Measurements from ENCODE around the gene WRAP73. TPM values are rescaled to one million over a fixed set of nuclear protein-coding genes. Genes with fewer than 3 reads are reported as not detected.

The WRAP73 gene
- total RNA-seq, 6 experiments from 2014 or later = 5.6 to 9.1 (median 7.1) TPM

DNA sequence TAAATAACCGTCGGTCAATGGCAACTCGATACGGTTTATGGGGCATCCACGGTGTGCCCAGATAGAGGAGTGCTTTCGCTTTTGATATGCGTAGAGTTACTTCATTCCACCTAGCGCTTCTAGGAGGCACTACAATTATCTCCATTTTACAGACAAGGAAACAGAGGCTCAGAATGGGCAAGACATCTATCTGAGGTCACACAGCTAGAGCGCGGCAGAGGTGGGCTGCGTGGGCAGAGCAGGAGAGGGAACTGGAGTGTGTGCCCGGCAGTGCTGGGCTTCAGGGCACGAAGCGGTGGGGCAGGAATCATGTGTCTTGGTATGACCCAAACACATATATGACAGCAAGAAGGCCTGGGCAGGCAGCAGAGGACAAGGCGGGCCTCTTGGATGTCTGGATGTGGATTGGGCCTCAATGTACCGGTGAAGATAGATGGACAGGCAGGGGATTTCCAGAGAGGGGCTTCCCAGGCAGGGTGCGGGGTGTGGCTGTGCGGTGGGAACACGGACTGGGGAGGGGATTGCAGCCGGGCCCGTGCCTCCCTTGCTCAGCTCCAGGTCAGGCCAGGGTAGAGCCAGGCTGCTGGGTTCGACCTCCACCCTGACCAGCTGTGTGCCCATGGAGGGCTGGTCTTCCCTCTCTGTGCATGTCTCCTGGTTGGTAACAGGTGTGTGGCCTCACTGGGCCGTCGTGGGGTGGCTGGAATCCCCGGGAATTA lies 23.6 kb upstream of the WRAP73 start:
- Histone ChIP-seq H3K4me3 (no peak overlapping the region), H3K27me3 (no peaks in the 10 kb centered on the region), H3K36me3 (no peaks in the 10 kb centered on the region), H3K9me3 (no peaks in the 10 kb centered on the region), H3K4me1 (peaks cover 0 to 5% (median 2%) of the 10 kb centered on the region in 4 donors), H3K27ac (no peak overlapping the region)
- TF ChIP-seq, protein P1, sequence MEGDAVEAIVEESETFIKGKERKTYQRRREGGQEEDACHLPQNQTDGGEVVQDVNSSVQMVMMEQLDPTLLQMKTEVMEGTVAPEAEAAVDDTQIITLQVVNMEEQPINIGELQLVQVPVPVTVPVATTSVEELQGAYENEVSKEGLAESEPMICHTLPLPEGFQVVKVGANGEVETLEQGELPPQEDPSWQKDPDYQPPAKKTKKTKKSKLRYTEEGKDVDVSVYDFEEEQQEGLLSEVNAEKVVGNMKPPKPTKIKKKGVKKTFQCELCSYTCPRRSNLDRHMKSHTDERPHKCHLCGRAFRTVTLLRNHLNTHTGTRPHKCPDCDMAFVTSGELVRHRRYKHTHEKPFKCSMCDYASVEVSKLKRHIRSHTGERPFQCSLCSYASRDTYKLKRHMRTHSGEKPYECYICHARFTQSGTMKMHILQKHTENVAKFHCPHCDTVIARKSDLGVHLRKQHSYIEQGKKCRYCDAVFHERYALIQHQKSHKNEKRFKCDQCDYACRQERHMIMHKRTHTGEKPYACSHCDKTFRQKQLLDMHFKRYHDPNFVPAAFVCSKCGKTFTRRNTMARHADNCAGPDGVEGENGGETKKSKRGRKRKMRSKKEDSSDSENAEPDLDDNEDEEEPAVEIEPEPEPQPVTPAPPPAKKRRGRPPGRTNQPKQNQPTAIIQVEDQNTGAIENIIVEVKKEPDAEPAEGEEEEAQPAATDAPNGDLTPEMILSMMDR (IDR thresholded peaks at IDR 0.05) = no peak
- no peak for TF ChIP-seq POLR2A (IDR thresholded peaks at IDR 0.05)
- 83% methylated on average over 2 of the region's 25 CpGs for WGBS (ENCODE audit: insufficient coverage, low coverage, low lambda C conversion rate, missing lambda C conversion rate)
- ATAC-seq (no peak), DNase-seq (peak in 2 of 3 donors; percentile 11 to 48)
- intact Hi-C loops (cut with DNase I) = no loop called here

DNA sequence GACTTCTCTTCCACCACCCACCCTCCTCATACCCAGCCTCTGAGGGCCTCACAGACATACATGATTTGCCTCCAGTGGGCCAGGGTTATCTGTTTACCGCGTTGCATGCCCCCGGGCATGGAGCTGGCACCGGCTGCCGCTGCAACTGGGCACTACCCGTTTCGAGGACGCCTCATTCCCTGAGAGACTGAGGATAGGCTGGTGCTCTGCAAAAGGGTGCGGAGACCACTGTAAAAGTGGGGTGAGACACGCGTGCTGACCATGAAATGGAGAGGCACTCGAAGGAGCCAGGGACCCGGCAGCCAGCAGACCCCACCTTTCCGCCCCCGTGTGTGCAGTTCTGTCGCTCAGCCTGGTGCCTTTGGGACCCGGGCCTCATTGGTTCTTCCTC lies 23.1 kb upstream of the WRAP73 start:
- no peaks in the 10 kb centered on the region for H3K9me3 ChIP-seq
- intact Hi-C loops (cut with DNase I) = no loop called here
- TF ChIP-seq POLR2A (IDR thresholded peaks at IDR 0.05) = no peak
- TF ChIP-seq, protein P1 (IDR thresholded peaks at IDR 0.05) = no peak
- 83% methylated on average over 8 of the region's 17 CpGs for WGBS (ENCODE audit: insufficient coverage, low coverage, low lambda C conversion rate, missing lambda C conversion rate)
- H3K4me1 ChIP-seq = peaks cover 0 to 5% (median 2%) of the 10 kb centered on the region in 4 donors
- no peaks in the 10 kb centered on the region for H3K36me3 ChIP-seq
- ATAC-seq (no peak), DNase-seq (peak in 2 of 3 donors; percentile 9 to 29)
- H3K27ac ChIP-seq = no peak overlapping the region
- no peak overlapping the region for H3K4me3 ChIP-seq
- H3K27me3 ChIP-seq = no peaks in the 10 kb centered on the region

DNA sequence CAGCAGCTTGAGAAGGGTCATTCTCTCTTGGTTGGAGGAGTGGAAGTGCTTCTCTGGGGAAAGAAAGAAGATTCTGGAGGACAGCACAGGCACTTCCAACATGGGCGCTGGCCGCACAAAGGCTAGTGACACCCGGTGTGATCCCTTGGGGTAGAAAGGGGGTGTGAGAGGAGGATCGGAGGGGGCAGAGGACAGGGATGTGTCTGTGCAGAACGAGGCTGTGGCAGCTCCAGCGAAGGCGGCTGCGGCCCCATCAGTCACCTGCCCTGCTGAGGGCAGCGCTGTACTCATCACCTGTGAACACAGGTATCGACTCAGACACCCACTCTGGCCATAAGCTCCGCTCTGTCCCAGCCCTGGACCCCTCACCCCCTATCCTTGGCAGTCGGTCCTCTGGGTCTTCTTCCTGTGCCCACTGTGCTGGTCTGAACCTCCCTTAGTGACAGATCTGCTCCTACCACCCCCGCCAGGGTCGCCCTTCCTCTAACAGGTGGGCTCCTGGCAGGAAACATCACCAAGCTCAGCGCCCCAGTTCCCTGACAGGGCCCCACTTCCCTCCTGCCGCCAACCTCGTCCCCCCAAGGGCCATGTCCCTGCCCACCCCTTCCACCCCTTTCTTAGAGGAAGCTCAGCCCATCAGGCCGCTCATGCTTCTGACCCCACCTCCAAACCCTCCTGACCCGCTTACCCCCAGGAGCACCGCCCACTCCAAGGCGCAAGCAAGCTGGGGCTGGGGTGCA lies 22.5 kb upstream of the WRAP73 start:
- H3K36me3 ChIP-seq = no peaks in the 10 kb centered on the region
- ATAC-seq (no peak), DNase-seq (peak; percentile 13 to 40 (median 35))
- WGBS (ENCODE audit: insufficient coverage, low coverage, low lambda C conversion rate, missing lambda C conversion rate) = 74% methylated on average over 12 of the region's 21 CpGs
- H3K4me3 ChIP-seq = no peak overlapping the region
- H3K27ac ChIP-seq = no peak overlapping the region
- TF ChIP-seq, protein P1 (IDR thresholded peaks at IDR 0.05) = no peak
- TF ChIP-seq POLR2A (IDR thresholded peaks at IDR 0.05) = no peak
- intact Hi-C loops (cut with DNase I) = no loop called here
- no peaks in the 10 kb centered on the region for H3K9me3 ChIP-seq
- H3K27me3 ChIP-seq = no peaks in the 10 kb centered on the region
- peaks cover 0 to 5% (median 2%) of the 10 kb centered on the region in 4 donors for H3K4me1 ChIP-seq

DNA sequence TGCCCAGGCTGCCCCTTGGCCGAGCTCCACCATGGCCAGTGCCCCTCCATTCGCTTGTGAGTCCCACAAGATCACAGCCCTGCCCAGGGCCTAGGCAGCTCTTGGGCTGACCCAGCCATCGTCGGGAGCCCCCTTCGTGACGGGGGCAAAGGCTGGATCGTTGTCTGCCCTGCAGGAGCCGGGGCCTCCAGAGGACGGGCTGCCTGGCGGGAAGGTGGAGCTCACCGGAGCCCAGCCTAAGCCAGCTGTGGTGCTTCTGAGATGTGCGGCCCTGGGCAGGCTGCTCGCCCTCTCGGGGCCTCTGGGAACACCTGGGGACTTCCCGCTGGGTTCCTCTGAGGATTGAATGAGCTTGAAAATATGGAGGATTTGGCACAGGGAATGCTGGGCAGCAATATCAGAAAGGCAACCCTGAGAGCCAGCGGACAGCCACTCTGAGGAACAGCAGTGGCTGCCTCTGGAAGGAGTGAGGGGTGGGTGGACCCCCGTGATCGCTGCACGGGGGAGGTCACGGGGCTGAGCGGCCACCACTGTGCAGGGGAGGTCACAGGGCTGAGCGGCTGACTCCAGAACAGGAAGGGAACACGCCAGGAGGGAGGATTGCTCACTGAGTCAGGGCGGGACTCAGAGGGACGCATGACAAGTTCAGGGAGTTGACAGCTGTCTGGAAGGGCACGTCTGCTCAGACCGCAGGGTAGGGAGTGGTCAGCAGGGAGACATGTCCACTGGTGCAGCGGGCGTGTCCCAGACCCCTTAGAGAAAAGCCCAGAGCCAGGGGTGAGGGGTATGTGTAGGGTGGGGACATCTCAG lies 21.7 kb upstream of the WRAP73 start:
- WGBS (ENCODE audit: insufficient coverage, low coverage, low lambda C conversion rate, missing lambda C conversion rate) = 64% methylated on average over 14 of the region's 29 CpGs
- no peak for TF ChIP-seq POLR2A (IDR thresholded peaks at IDR 0.05)
- TF ChIP-seq, protein P1 (IDR thresholded peaks at IDR 0.05) = no peak
- intact Hi-C loops (cut with DNase I) = no loop called here
- Histone ChIP-seq H3K9me3 (no peaks in the 10 kb centered on the region), H3K27ac (no peak overlapping the region), H3K4me3 (no peak overlapping the region), H3K4me1 (peaks cover 0 to 5% (median 2%) of the 10 kb centered on the region in 4 donors), H3K36me3 (no peaks in the 10 kb centered on the region), H3K27me3 (no peaks in the 10 kb centered on the region)
- ATAC-seq (no peak), DNase-seq (peak; percentile 15 to 49 (median 45))

Data from right lobe of liver (tissue), 6 donors.